Neural progenitor cell (in vitro differentiated cells): ENCODE measurements around the gene SLC28A1. TPM values are rescaled to one million over a fixed set of nuclear protein-coding genes. Genes with fewer than 3 reads are reported as not detected.
A peak's percentile ranks its signal among the peaks of the same experiment; 100 is the strongest.

Experiments
- DNase-seq: peaks from one replicate; pipeline ENCODE4 v3.0.0-alpha.2; 2016; ENCODE audit warnings: low spot score
- H2AFZ ChIP-seq: fragments of 200-600 bp; sonication (generic); replicated peaks from 2 replicates; pipeline ENCODE4 v1.6.1; 2016; ENCODE audit warnings: antibody characterized with exemption
- H3F3A ChIP-seq: fragments of 200-600 bp; sonication (generic); 2 replicates; pipeline ENCODE4 v1.6.1; 2016; ENCODE audit warnings: antibody characterized with exemption, low read depth
- H3K27ac ChIP-seq: fragments of 200-600 bp; sonication (generic); 2 replicates; pipeline ENCODE4 v1.5.1; 2016; ENCODE audit warnings: mild to moderate bottlenecking
- H3K27me3 ChIP-seq: fragments of 200-600 bp; sonication (generic); 2 replicates; pipeline ENCODE4 v1.6.1; 2016; ENCODE audit warnings: mild to moderate bottlenecking, moderate library complexity
- H3K36me3 ChIP-seq: fragments of 200-600 bp; sonication (generic); 2 replicates; pipeline ENCODE4 v1.5.1; 2016
- H3K4me1 ChIP-seq: fragments of 200-600 bp; sonication (generic); 2 replicates; pipeline ENCODE4 v1.6.1; 2016; ENCODE audit warnings: mixed run types
- H3K4me2 ChIP-seq: fragments of 200-600 bp; sonication (generic); 2 replicates; pipeline ENCODE4 v1.6.1; 2016
- H3K4me3 ChIP-seq: fragments of 200-600 bp; sonication (generic); 2 replicates; pipeline ENCODE4 v1.5.1; 2016
- H3K79me2 ChIP-seq: fragments of 200-600 bp; sonication (generic); 2 replicates; pipeline ENCODE4 v1.6.1; 2016; ENCODE audit warnings: low read depth
- H3K9ac ChIP-seq: fragments of 200-600 bp; sonication (generic); 2 replicates; pipeline ENCODE4 v1.6.1; 2016
- H3K9me3 ChIP-seq: fragments of 200-600 bp; sonication (generic); 2 replicates; pipeline ENCODE4 v1.5.1; 2016; ENCODE audit warnings: low read depth
- H4K20me1 ChIP-seq: fragments of 200-600 bp; sonication (generic); 2 replicates; pipeline ENCODE4 v1.6.1; 2016; ENCODE audit warnings: low read depth
- H3K27ac Mint-ChIP-seq: 3 replicates; pipeline ENCODE4 v1.8.0; 2021; ENCODE audit warnings: mixed read lengths
- H3K27me3 Mint-ChIP-seq: 2 replicates; pipeline ENCODE4 v1.8.0; 2022; ENCODE audit warnings: low read depth, mild to moderate bottlenecking, inconsistent platforms, moderate library complexity, mixed read lengths; ENCODE audit not compliant: insufficient read depth
- H3K36me3 Mint-ChIP-seq: 3 replicates; pipeline ENCODE4 v1.8.0; 2021; ENCODE audit warnings: mixed read lengths
- H3K4me1 Mint-ChIP-seq: 3 replicates; pipeline ENCODE4 v1.8.0; 2021; ENCODE audit warnings: mixed read lengths
- H3K4me3 Mint-ChIP-seq: 3 replicates; pipeline ENCODE4 v1.8.0; 2021; ENCODE audit warnings: mild to moderate bottlenecking, moderate library complexity, mixed read lengths
- H3K9me3 Mint-ChIP-seq: 3 replicates; pipeline ENCODE4 v1.8.0; 2020; ENCODE audit warnings: mixed read lengths
- CTCF ChIP-seq: fragments of 200-600 bp; sonication (generic); IDR thresholded peaks from 2 replicates; pipeline ENCODE4 v1.5.1; 2017; ENCODE audit warnings: antibody characterized with exemption, mild to moderate bottlenecking
- EZH2 ChIP-seq: fragments of 200-600 bp; sonication (generic); IDR thresholded peaks from 2 replicates; pipeline ENCODE4 v1.6.1; 2017; ENCODE audit warnings: antibody characterized with exemption, mild to moderate bottlenecking, moderate library complexity
- EZH2phosphoT487 ChIP-seq: fragments of 200-600 bp; sonication (generic); IDR thresholded peaks from 2 replicates; pipeline ENCODE4 v1.6.1; 2017; ENCODE audit warnings: antibody characterized with exemption
- total RNA-seq: library from RNA; depleted of rRNA; stranded (reverse); fragments of >200 nt; gene quantifications from 2 replicates; pipeline ENCODE4 v1.2.3, GENCODE V29; 2015; ENCODE audit warnings: low replicate concordance

Gene SLC28A1
- total RNA-seq, 1 donor from 2014 or later, result not detected

GRCh38 chr15:84953136-84953535 lies 68.7 kb downstream of the SLC28A1 start:
- Histone ChIP-seq H3K36me3 (no peaks in the 10 kb centered on the region), H4K20me1 (no peaks in the 10 kb centered on the region), H3F3A (no peaks in the 10 kb centered on the region), H3K4me3 (no peak overlapping the region), H3K9ac (no peak overlapping the region), H3K9me3 (no peaks in the 10 kb centered on the region), H3K4me1 (peaks cover 3% of the 10 kb centered on the region), H3K27ac (no peak overlapping the region), H3K4me2 (no peak overlapping the region), H2AFZ (no peak overlapping the region), H3K27me3 (no peaks in the 10 kb centered on the region), H3K79me2 (no peaks in the 10 kb centered on the region)
- H3K9me3 Mint-ChIP-seq, result peaks cover 8% of the 10 kb centered on the region
- no peak for TF ChIP-seq EZH2
- no peak for TF ChIP-seq CTCF
- no peak for TF ChIP-seq EZH2phosphoT487
- no peak overlapping the region for H3K4me3 Mint-ChIP-seq
- peaks cover 4% of the 10 kb centered on the region for H3K4me1 Mint-ChIP-seq
- no peaks in the 10 kb centered on the region for H3K36me3 Mint-ChIP-seq
- peaks cover 14% of the 10 kb centered on the region for H3K27me3 Mint-ChIP-seq
- no peak for DNase-seq
- H3K27ac Mint-ChIP-seq, result no peak overlapping the region

GRCh38 chr15:84953726-84954125 lies 69.3 kb downstream of the SLC28A1 start:
- no peak overlapping the region for H3K27ac Mint-ChIP-seq
- H3K9ac ChIP-seq, result no peak overlapping the region

GRCh38 chr15:84955089-84955848 lies 70.8 kb downstream of the SLC28A1 start:
- H2AFZ ChIP-seq, result peak overlapping the region; percentile 94
- Mint-ChIP-seq H3K27me3 (peaks cover 10% of the 10 kb centered on the region), H3K4me3 (no peak overlapping the region), H3K27ac (no peak overlapping the region), H3K9me3 (peaks cover 11% of the 10 kb centered on the region), H3K4me1 (peaks cover 8% of the 10 kb centered on the region), H3K36me3 (no peaks in the 10 kb centered on the region)
- H3F3A ChIP-seq, result no peaks in the 10 kb centered on the region
- H3K27ac ChIP-seq, result no peak overlapping the region
- no peaks in the 10 kb centered on the region for H3K36me3 ChIP-seq
- no peaks in the 10 kb centered on the region for H3K9me3 ChIP-seq
- peak; percentile 70 for DNase-seq
- H3K4me3 ChIP-seq, result no peak overlapping the region
- no peaks in the 10 kb centered on the region for H3K27me3 ChIP-seq
- H3K4me2 ChIP-seq, result peak overlapping the region; percentile 59
- H3K4me1 ChIP-seq, result peaks cover 3% of the 10 kb centered on the region
- peak; percentile 72 for TF ChIP-seq CTCF
- TF ChIP-seq EZH2phosphoT487, result no peak
- TF ChIP-seq EZH2, result no peak
- H4K20me1 ChIP-seq, result no peaks in the 10 kb centered on the region
- no peak overlapping the region for H3K9ac ChIP-seq
- no peaks in the 10 kb centered on the region for H3K79me2 ChIP-seq

More at GRCh38 chr15:84953726-84954125, 69.3 kb downstream of the SLC28A1 start:
- Histone ChIP-seq H2AFZ (peak overlapping the region; percentile 13), H3F3A (no peaks in the 10 kb centered on the region), H3K4me1 (peaks cover 3% of the 10 kb centered on the region), H3K4me3 (no peak overlapping the region), H4K20me1 (no peaks in the 10 kb centered on the region), H3K27ac (no peak overlapping the region), H3K4me2 (no peak overlapping the region), H3K9me3 (no peaks in the 10 kb centered on the region), H3K27me3 (no peaks in the 10 kb centered on the region), H3K36me3 (no peaks in the 10 kb centered on the region), H3K79me2 (no peaks in the 10 kb centered on the region)
- DNase-seq, result no peak
- H3K36me3 Mint-ChIP-seq, result no peaks in the 10 kb centered on the region
- H3K4me3 Mint-ChIP-seq, result no peak overlapping the region
- peaks cover 14% of the 10 kb centered on the region for H3K27me3 Mint-ChIP-seq
- H3K9me3 Mint-ChIP-seq, result peaks cover 11% of the 10 kb centered on the region
- TF ChIP-seq CTCF (no peak), EZH2phosphoT487 (no peak), EZH2 (no peak)
- peaks cover 4% of the 10 kb centered on the region for H3K4me1 Mint-ChIP-seq
